ENCODE results near the gene WFIKKN2.

DNA sequence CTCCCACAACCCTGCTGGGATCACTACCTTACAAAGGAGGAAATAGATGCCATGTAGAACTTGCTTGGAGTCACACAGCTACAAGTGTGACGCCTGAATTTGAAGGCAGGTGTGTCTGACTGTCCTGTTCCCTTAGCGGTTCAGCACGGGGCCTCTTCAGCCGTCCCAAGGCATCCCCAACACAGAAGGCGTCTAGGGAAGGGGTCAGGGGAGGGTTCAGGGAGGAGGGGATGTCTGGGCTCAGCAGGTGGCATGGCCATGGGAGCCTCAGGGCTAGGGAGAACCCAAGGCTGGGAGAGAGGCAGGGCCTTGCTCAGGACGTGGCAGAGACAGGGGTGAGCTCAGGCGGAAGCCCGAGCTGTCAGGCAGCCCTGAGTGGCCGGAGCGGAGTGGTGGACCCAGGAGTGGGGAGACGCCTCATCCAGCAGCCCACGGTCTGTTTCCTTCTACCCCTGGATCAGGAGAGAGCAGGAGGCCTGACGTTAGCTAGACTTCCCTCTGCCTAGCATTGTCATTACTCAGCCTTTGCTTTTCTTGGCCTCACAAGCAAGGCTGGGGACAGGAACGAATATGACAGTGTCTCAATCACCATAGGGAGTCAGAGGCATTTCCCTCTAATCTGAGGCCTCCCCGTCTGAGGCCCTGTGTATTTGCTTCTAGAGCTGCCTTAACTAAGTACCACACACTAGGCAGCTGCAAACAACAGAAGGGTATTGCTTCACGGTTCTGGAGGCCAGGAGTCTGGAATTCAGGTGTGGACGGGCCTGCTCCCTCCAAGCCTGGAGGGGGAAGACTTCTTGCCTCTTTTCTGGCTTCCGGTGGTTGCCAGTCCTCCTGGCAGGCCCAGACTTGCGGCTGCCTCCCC is 36.7 kb upstream of the WFIKKN2 start:
- TF ChIP-seq ZC3H4 (CRISPR knock-in tag; IDR thresholded peaks at IDR 0.05; ENCODE audit: borderline replicate concordance) (no peak), ZNF10 (CRISPR knock-in tag; IDR thresholded peaks at IDR 0.05; ENCODE audit: borderline replicate concordance, low read depth) (no peak), DPF2 (CRISPR knock-in tag; IDR thresholded peaks at IDR 0.05; ENCODE audit: borderline replicate concordance, low read depth) (no peak), EP300 (IDR thresholded peaks at IDR 0.05; ENCODE audit: low read depth in 2 of 2, low read length in 2 of 2) (no peak), EP300 (CRISPR knock-in tag; IDR thresholded peaks at IDR 0.05; ENCODE audit: borderline replicate concordance) (no peak), CTCF (CRISPR knock-in tag; IDR thresholded peaks at IDR 0.05) (no peak), ZMYM2 (CRISPR knock-in tag; IDR thresholded peaks at IDR 0.05) (no peak), ZFP1 (CRISPR knock-in tag; IDR thresholded peaks at IDR 0.05) (no peak), ZNF280D (CRISPR knock-in tag; IDR thresholded peaks at IDR 0.05) (no peak), STAT5B (CRISPR knock-in tag; IDR thresholded peaks at IDR 0.05) (no peak), KLF15 (CRISPR knock-in tag; IDR thresholded peaks at IDR 0.05; ENCODE audit: borderline replicate concordance) (no peak), ZNF30 (CRISPR knock-in tag; IDR thresholded peaks at IDR 0.05) (no peak), JUND (CRISPR knock-in tag; IDR thresholded peaks at IDR 0.05) (no peak)
- TF ChIP-seq, protein P1, sequence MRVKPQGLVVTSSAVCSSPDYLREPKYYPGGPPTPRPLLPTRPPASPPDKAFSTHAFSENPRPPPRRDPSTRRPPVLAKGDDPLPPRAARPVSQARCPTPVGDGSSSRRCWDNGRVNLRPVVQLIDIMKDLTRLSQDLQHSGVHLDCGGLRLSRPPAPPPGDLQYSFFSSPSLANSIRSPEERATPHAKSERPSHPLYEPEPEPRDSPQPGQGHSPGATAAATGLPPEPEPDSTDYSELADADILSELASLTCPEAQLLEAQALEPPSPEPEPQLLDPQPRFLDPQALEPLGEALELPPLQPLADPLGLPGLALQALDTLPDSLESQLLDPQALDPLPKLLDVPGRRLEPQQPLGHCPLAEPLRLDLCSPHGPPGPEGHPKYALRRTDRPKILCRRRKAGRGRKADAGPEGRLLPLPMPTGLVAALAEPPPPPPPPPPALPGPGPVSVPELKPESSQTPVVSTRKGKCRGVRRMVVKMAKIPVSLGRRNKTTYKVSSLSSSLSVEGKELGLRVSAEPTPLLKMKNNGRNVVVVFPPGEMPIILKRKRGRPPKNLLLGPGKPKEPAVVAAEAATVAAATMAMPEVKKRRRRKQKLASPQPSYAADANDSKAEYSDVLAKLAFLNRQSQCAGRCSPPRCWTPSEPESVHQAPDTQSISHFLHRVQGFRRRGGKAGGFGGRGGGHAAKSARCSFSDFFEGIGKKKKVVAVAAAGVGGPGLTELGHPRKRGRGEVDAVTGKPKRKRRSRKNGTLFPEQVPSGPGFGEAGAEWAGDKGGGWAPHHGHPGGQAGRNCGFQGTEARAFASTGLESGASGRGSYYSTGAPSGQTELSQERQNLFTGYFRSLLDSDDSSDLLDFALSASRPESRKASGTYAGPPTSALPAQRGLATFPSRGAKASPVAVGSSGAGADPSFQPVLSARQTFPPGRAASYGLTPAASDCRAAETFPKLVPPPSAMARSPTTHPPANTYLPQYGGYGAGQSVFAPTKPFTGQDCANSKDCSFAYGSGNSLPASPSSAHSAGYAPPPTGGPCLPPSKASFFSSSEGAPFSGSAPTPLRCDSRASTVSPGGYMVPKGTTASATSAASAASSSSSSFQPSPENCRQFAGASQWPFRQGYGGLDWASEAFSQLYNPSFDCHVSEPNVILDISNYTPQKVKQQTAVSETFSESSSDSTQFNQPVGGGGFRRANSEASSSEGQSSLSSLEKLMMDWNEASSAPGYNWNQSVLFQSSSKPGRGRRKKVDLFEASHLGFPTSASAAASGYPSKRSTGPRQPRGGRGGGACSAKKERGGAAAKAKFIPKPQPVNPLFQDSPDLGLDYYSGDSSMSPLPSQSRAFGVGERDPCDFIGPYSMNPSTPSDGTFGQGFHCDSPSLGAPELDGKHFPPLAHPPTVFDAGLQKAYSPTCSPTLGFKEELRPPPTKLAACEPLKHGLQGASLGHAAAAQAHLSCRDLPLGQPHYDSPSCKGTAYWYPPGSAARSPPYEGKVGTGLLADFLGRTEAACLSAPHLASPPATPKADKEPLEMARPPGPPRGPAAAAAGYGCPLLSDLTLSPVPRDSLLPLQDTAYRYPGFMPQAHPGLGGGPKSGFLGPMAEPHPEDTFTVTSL (CRISPR knock-in tag; IDR thresholded peaks at IDR 0.05; ENCODE audit: borderline replicate concordance): no peak
